Measurements from ENCODE around the gene ZFPL1.
A peak's percentile ranks its signal among the peaks of the same experiment; 100 is the strongest.

ZFPL1 gene

GRCh38 chr11:65060913-65061408 is 23.1 kb upstream of the ZFPL1 start:
- DNase-seq, result no peak

GRCh38 chr11:65063532-65063931 is 20.5 kb upstream of the ZFPL1 start:
- DNase-seq, result no peak

- no peak for DNase-seq
Measured at GRCh38 chr11:65064847-65065240, 19.2 kb upstream of the ZFPL1 start.

- no peak for DNase-seq
Measured at GRCh38 chr11:65065851-65066250, 18.2 kb upstream of the ZFPL1 start.

GRCh38 chr11:65066315-65066714 is 17.7 kb upstream of the ZFPL1 start:
- DNase-seq, result no peak

GRCh38 chr11:65066805-65067291 is 17.2 kb upstream of the ZFPL1 start:
- DNase-seq, result peak; percentile 55

- DNase-seq, result no peak
Measured at GRCh38 chr11:65067446-65067845, 16.6 kb upstream of the ZFPL1 start.

GRCh38 chr11:65069217-65069616 is 14.8 kb upstream of the ZFPL1 start:
- no peak for DNase-seq

GRCh38 chr11:65071907-65072630 is 12.0 kb upstream of the ZFPL1 start:
- no peak for DNase-seq

GRCh38 chr11:65072631-65072966 is 11.4 kb upstream of the ZFPL1 start:
- DNase-seq, result no peak

GRCh38 chr11:65077451-65077850 is 6.6 kb upstream of the ZFPL1 start:
- no peak for DNase-seq

GRCh38 chr11:65078151-65078550 is 5.9 kb upstream of the ZFPL1 start:
- peak; percentile 52 for DNase-seq

- no peak for DNase-seq
Measured at GRCh38 chr11:65078786-65079342, 5.2 kb upstream of the ZFPL1 start.

- DNase-seq, result no peak
Measured at GRCh38 chr11:65083134-65083833, 738 bp upstream of the ZFPL1 start.

- peak; percentile 51 for DNase-seq
Measured at GRCh38 chr11:65084598-65085375, 765 bp downstream of the ZFPL1 start.

- no peak for DNase-seq
Measured at GRCh38 chr11:65085446-65085845, 1.4 kb downstream of the ZFPL1 start.

GRCh38 chr11:65086809-65087208 is 2.8 kb downstream of the ZFPL1 start:
- DNase-seq, result no peak

GRCh38 chr11:65087216-65087615 is 3.2 kb downstream of the ZFPL1 start:
- DNase-seq, result no peak

- no peak for DNase-seq
Measured at GRCh38 chr11:65087827-65088226, 3.8 kb downstream of the ZFPL1 start.

GRCh38 chr11:65089621-65090020 is 5.6 kb downstream of the ZFPL1 start:
- no peak for DNase-seq

- DNase-seq, result no peak
Measured at GRCh38 chr11:65090628-65091027, 6.6 kb downstream of the ZFPL1 start.

GRCh38 chr11:65095427-65095826 is 11.4 kb downstream of the ZFPL1 start:
- no peak for DNase-seq
